Measurements from ENCODE around the gene SPINK9. TPM values are rescaled to one million over a fixed set of nuclear protein-coding genes. Genes with fewer than 3 reads are reported as not detected.

The SPINK9 gene
- total RNA-seq: not detected in 3 replicates

GRCh38 chr5:148335259-148335658 is at the start of gene SPINK9:
TSS of gene SPINK9 (plus strand) at chr5:148335559. CDS start at chr5:148335614, 55 bp downstream.
- Mint-ChIP-seq H3K4me3 (no peak within 1 kb of the TSS), H3K27me3 (ENCODE audit: low read depth) (no peaks in the 10 kb centered on the region), H3K9me3 (peaks cover 8% of the 10 kb centered on the region), H3K36me3 (peaks cover 5% of the 10 kb centered on the region), H3K27ac (no peak within 1 kb of the TSS), H3K4me1 (no peaks in the 10 kb centered on the region)
- no peak for TF ChIP-seq CTCF (IDR thresholded peaks at IDR 0.05; ENCODE audit: unreplicated experiment)
- DNase-seq (ENCODE audit: low spot score in 2 of 2, unreplicated experiment in 2 of 2): no peak

GRCh38 chr5:148290271-148291195 is 44.8 kb upstream of the SPINK9 start:
- H3K27ac Mint-ChIP-seq: no peak overlapping the region

GRCh38 chr5:148297731-148298130 is 37.6 kb upstream of the SPINK9 start:
- no peaks in the 10 kb centered on the region for H3K9me3 Mint-ChIP-seq
- H3K27ac Mint-ChIP-seq: no peak overlapping the region
- H3K36me3 Mint-ChIP-seq: no peaks in the 10 kb centered on the region
- H3K27me3 Mint-ChIP-seq (ENCODE audit: low read depth): peaks cover 3% of the 10 kb centered on the region
- no peak for TF ChIP-seq CTCF (IDR thresholded peaks at IDR 0.05; ENCODE audit: unreplicated experiment)
- H3K4me1 Mint-ChIP-seq: no peaks in the 10 kb centered on the region
- DNase-seq (ENCODE audit: low spot score in 2 of 2, unreplicated experiment in 2 of 2): no peak
- H3K4me3 Mint-ChIP-seq: no peak overlapping the region

More at GRCh38 chr5:148290271-148291195, 44.8 kb upstream of the SPINK9 start:
- no peak overlapping the region for H3K4me3 Mint-ChIP-seq
- peaks cover 4% of the 10 kb centered on the region for H3K4me1 Mint-ChIP-seq
- H3K36me3 Mint-ChIP-seq: no peaks in the 10 kb centered on the region
- no peak for DNase-seq (ENCODE audit: low spot score in 2 of 2, unreplicated experiment in 2 of 2)
- no peaks in the 10 kb centered on the region for H3K9me3 Mint-ChIP-seq
- TF ChIP-seq CTCF (IDR thresholded peaks at IDR 0.05; ENCODE audit: unreplicated experiment): no peak
- H3K27me3 Mint-ChIP-seq (ENCODE audit: low read depth): peaks cover 6% of the 10 kb centered on the region

- no peaks in the 10 kb centered on the region for H3K36me3 Mint-ChIP-seq
- H3K27me3 Mint-ChIP-seq (ENCODE audit: low read depth): peaks cover 2% of the 10 kb centered on the region
- no peaks in the 10 kb centered on the region for H3K4me1 Mint-ChIP-seq
- H3K27ac Mint-ChIP-seq: no peak overlapping the region
- DNase-seq (ENCODE audit: low spot score in 2 of 2, unreplicated experiment in 2 of 2): no peak
- no peak for TF ChIP-seq CTCF (IDR thresholded peaks at IDR 0.05; ENCODE audit: unreplicated experiment)
- H3K4me3 Mint-ChIP-seq: no peak overlapping the region
- H3K9me3 Mint-ChIP-seq: peaks cover 18% of the 10 kb centered on the region
These were observed 28.9 kb upstream of the SPINK9 start for GRCh38 chr5:148306446-148306845.

GRCh38 chr5:148309019-148309418 is 26.3 kb upstream of the SPINK9 start:
- Mint-ChIP-seq H3K36me3 (no peaks in the 10 kb centered on the region), H3K4me1 (no peaks in the 10 kb centered on the region), H3K27ac (no peak overlapping the region), H3K9me3 (peaks cover 18% of the 10 kb centered on the region), H3K4me3 (no peak overlapping the region), H3K27me3 (ENCODE audit: low read depth) (peaks cover 3% of the 10 kb centered on the region)
- no peak for DNase-seq (ENCODE audit: low spot score in 2 of 2, unreplicated experiment in 2 of 2)
- no peak for TF ChIP-seq CTCF (IDR thresholded peaks at IDR 0.05; ENCODE audit: unreplicated experiment)

Data from mesothelial cell of epicardium (in vitro differentiated cells).